Measurements from ENCODE around the gene FCHSD2. TPM values are rescaled to one million over a fixed set of nuclear protein-coding genes. Genes with fewer than 3 reads are reported as not detected.

The FCHSD2 gene
- total and polyA plus RNA-seq, 2 of the 8 experiments (the other 6 are each of a cell fraction or from before 2014, with no cell fraction given), result 4.1 to 7.8 TPM

DNA sequence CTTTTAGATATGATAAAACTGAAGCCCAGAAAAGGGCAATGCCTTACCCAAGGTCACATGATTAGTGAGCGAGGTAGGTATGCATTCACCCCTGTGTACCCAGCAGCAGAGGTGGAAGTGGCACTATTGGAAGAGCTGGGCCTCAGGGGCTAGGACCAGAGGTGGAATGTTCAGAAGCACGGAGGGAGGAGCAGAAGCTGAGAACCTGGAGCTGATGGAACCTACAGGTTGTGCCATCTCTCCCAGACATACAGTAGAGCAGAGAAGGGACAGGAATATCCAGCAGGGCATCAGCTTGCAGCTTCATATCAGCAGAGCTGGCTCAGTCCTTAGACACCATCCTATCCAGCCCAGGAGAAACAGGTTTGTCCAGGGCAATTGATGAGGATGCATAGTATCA, 14.6 kb upstream of the FCHSD2 start (continued):
- TF ChIP-seq KDM4A (IDR thresholded peaks at IDR 0.05; ENCODE audit: low read depth, low read length, severe bottlenecking) (no peak), RXRA (IDR thresholded peaks at IDR 0.05; ENCODE audit: insufficient read depth, low read depth, low read length) (no peak)
